ENCODE results near the gene SIAH2.

Gene SIAH2

GRCh38 chr3:150740733-150741496 lies 22.1 kb downstream of the SIAH2 start:
- no peak for TF ChIP-seq CTCF (IDR thresholded peaks at IDR 0.05; ENCODE audit: borderline replicate concordance, insufficient read depth, low read depth, low read length)
- H3K4me3 ChIP-seq (ENCODE audit: low read depth, low read length) = no peak overlapping the region

- H3K4me3 ChIP-seq (ENCODE audit: low read depth, low read length) = no peak overlapping the region
- no peak for TF ChIP-seq CTCF (IDR thresholded peaks at IDR 0.05; ENCODE audit: borderline replicate concordance, insufficient read depth, low read depth, low read length)
Observed at GRCh38 chr3:150739877-150740645, 22.9 kb downstream of the SIAH2 start.

- TF ChIP-seq CTCF (IDR thresholded peaks at IDR 0.05; ENCODE audit: borderline replicate concordance, insufficient read depth, low read depth, low read length) = no peak
- H3K4me3 ChIP-seq (ENCODE audit: low read depth, low read length) = no peak overlapping the region
Observed at GRCh38 chr3:150739200-150739863, 23.6 kb downstream of the SIAH2 start.

- H3K4me3 ChIP-seq (ENCODE audit: low read depth, low read length) = no peak overlapping the region
- no peak for TF ChIP-seq CTCF (IDR thresholded peaks at IDR 0.05; ENCODE audit: borderline replicate concordance, insufficient read depth, low read depth, low read length)
Observed at GRCh38 chr3:150738688-150739087, 24.3 kb downstream of the SIAH2 start.

GRCh38 chr3:150737874-150738679 lies 24.9 kb downstream of the SIAH2 start:
- no peak overlapping the region for H3K4me3 ChIP-seq (ENCODE audit: low read depth, low read length)
- TF ChIP-seq CTCF (IDR thresholded peaks at IDR 0.05; ENCODE audit: borderline replicate concordance, insufficient read depth, low read depth, low read length) = no peak

GRCh38 chr3:150736903-150737832 lies 25.8 kb downstream of the SIAH2 start:
- TF ChIP-seq CTCF (IDR thresholded peaks at IDR 0.05; ENCODE audit: borderline replicate concordance, insufficient read depth, low read depth, low read length) = no peak
- no peak overlapping the region for H3K4me3 ChIP-seq (ENCODE audit: low read depth, low read length)
